Measurements from ENCODE around the gene CNPY3.

Gene CNPY3

DNA sequence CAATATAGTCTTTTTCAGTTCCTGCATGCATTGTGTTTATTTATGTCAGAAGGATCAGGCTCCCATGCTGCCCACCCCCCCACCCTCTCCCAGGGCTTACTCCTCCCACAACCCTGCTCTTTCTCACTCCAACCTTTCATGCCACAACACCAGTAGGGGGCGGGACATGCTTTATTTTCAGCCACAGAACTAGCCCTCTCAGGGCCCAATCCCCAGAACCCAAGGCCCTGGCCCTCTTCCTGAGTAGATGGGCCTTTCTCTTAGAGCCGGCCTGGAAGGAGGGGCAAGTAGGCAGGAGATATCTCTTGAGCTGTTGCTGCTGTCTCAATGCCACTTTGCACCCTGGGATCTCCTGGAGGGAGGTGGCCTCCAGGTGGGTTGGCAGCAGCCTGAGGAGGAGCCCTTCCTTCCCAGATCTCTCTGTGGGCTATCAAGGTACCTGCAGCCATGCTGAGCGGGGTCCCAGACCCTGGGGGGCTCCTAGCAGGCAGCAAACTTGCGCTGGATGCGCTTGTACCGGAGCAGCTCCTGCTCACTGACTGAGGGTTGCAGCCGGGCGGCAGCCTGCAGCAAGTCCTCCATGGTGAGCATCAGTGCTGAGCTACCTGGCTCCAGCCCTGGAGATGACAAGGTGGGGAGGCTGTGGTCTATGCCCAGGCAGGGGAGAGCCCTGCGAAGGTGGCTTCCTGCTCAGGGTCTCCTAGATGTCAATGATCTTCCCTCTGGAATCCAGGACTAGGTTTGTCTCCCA, 34.8 kb downstream of the CNPY3 start:
- no peak for TF ChIP-seq CTCF (IDR thresholded peaks at IDR 0.05; ENCODE audit: extremely low read depth, missing control alignments)
- no peak for DNase-seq (ENCODE audit: low spot score)

- no peak for TF ChIP-seq CTCF (IDR thresholded peaks at IDR 0.05; ENCODE audit: extremely low read depth, missing control alignments)
Measured at GRCh38 chr6:42966571-42966970, 37.3 kb downstream of the CNPY3 start.

GRCh38 chr6:42967228-42967627, 37.9 kb downstream of the CNPY3 start:
- no peak for DNase-seq (ENCODE audit: low spot score)
- TF ChIP-seq CTCF (IDR thresholded peaks at IDR 0.05; ENCODE audit: extremely low read depth, missing control alignments): no peak

More at GRCh38 chr6:42966571-42966970, 37.3 kb downstream of the CNPY3 start:
- DNase-seq (ENCODE audit: low spot score): no peak

DNA sequence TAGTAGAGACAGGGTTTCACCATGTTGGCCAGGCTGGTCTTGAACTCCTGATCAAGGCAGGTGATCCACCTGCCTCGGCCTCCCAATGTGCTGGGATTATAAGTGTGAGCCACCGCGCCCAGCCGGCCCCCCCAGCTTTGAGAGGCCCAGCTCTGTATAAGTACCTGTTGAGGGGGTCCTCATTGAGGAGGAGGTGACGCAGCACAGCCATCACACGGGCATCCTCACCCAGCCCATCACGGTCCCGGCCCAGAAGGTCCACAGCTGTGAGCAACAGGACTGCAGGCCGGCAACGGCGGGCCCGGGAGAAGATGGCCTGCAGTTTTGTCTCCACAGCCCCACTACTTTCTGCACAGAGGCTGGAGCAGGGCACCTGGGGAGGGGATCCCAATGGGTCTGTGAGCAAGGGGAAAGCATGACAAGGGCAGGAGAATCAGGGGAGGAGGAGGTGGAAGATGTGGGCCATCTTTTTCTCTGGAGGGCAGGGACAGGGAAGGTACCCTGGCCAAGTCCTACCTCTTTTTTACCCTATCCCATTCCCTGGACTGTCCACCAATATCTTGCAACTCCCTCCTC, 38.9 kb downstream of the CNPY3 start:
- TF ChIP-seq CTCF (IDR thresholded peaks at IDR 0.05; ENCODE audit: extremely low read depth, missing control alignments): no peak
- no peak for DNase-seq (ENCODE audit: low spot score)

- DNase-seq (ENCODE audit: low spot score): no peak
- TF ChIP-seq CTCF (IDR thresholded peaks at IDR 0.05; ENCODE audit: extremely low read depth, missing control alignments): no peak
Measured at GRCh38 chr6:42968783-42969182, 39.5 kb downstream of the CNPY3 start.

DNA sequence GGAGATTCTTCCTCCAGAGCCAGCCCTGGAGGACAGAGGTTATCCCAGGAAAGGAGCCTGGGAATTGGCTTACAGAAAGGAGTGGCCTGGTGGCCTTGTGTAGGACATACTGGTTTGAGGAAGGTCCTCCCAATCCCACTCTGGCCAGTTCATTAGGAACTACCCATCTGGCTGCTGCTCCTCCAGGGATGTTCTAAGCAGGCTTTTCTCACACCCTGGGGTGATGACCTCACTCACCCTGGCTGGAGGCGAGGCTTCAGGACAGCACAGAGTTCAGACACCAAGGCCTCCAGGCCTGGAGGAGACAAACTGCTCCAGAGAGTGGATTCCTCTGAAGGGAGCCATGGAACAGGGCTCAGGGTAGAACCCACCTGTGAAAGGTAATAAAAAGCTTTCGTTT, 40.2 kb downstream of the CNPY3 start:
- TF ChIP-seq CTCF (IDR thresholded peaks at IDR 0.05; ENCODE audit: extremely low read depth, missing control alignments): no peak
- no peak for DNase-seq (ENCODE audit: low spot score)

- no peak for DNase-seq (ENCODE audit: low spot score)
Measured at GRCh38 chr6:42969934-42970333, 40.7 kb downstream of the CNPY3 start.

More at GRCh38 chr6:42969934-42970333, 40.7 kb downstream of the CNPY3 start:
- no peak for TF ChIP-seq CTCF (IDR thresholded peaks at IDR 0.05; ENCODE audit: extremely low read depth, missing control alignments)
